CD4-positive, alpha-beta T cell treated with Interleukin-10 for 1 hour (primary cell): ENCODE data around the gene CEACAM3.

ENCODE experiments used
- DNase-seq: peaks from one replicate; pipeline ENCODE4 v3.0.0-alpha.2; 2020

Gene CEACAM3

DNA sequence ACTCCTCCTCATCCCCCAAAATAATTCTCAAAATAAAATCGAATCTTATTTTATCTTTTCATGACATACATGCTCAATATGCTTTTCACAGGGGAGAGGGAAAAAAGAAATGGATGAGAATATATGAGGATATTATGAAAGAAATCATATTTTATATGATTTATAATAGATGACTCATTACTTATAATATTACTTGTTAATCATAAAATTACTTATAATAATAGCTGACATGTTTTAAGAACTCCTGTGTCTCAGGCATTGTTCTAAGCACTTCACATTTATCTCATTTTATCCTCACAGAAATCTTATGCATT lies 3.0 kb upstream of the CEACAM3 start:
- DNase-seq = no peak

- peak; percentile 73 for DNase-seq
Observed at GRCh38 chr19:41795031-41795461, 1.3 kb upstream of the CEACAM3 start.

DNA sequence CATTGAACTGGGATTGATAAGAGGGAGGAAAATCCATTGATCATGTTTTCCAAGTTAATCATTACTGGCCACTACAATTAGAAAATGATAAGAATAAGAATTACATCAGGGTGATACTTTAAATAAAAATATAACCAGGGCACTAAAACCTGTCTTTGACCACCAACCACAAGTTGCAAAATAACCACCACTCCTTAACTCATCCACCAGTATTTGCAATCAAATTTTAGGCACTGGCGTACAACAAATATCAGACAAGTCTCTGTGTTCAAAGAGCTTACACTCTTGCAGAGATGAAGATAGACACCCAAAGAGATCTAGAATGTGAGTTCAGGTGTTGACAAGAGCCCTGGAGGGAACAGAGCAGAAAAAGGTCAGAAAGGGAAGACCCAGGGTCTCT lies 514 bp downstream of the CEACAM3 start:
- DNase-seq = no peak

GRCh38 chr19:41799444-41800000 lies 3.1 kb downstream of the CEACAM3 start:
- no peak for DNase-seq

- DNase-seq = no peak
Observed at GRCh38 chr19:41801031-41801430, 4.6 kb downstream of the CEACAM3 start.

DNA sequence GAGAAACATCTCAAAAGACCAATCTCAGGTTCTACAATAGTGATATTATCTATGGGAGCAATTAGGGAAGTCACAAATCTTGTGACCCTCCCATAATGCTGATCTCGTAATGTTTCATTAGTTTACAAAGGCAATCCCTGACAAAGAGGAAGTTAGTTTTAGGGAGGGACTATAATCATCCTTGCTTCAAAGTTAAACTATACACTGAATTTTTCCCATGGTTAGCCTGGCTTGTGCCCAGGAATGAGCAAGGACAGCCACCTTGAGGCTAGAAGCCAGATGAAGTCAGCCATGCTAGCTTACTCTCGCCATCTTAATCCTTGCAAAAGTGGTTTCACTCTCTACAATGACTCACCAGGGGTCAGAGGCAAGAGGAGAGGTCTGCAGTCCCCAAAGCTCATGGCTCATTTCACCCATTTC lies 5.4 kb downstream of the CEACAM3 start:
- no peak for DNase-seq

- DNase-seq = no peak
Observed at GRCh38 chr19:41802770-41803169, 6.4 kb downstream of the CEACAM3 start.

DNA sequence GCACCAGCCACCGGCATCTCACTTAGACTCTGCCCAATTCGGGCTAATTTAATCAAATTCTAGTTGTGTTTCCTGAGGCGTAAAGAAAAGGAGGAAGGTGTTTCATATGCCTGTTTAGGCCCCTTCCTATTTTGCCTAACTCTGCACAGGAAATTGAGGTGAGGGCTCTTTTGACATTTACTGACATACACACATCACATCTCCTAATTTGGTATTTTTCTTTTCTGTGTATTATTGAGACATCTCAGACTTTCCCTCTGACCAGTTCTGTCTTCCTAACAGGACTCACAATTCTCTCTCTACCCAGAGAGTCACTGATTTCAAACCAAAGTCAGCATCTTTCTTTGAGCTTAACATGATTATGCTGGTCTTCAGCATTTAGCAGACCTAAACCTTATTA lies 7.9 kb downstream of the CEACAM3 start:
- DNase-seq = no peak

DNA sequence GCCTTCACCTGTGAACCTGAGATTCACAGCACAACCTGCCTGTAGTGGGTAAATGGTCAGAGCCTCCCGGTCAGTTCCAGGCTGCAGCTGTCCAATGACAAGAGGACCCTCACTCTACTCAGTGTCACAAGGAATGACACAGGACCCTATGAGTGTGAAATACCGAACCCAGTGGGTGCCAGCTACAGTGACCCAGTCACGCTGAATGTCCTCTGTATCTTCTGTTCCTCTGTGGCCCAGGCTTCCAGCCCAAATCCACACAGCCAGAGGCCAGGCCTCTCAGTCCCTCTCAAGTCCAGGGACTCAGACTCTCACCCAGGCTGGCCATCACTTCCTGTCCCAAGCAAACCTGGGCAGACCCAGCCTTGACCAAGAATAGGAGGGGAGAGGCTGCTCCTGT lies 10.8 kb downstream of the CEACAM3 start:
- DNase-seq = no peak

- no peak for DNase-seq
Observed at GRCh38 chr19:41808663-41809566, 12.5 kb downstream of the CEACAM3 start.

GRCh38 chr19:41810301-41810700 lies 13.9 kb downstream of the CEACAM3 start:
- no peak for DNase-seq

GRCh38 chr19:41811036-41811435 lies 14.6 kb downstream of the CEACAM3 start:
- DNase-seq = peak; percentile 12

- DNase-seq = no peak
Observed at GRCh38 chr19:41811981-41812380, 15.6 kb downstream of the CEACAM3 start.

DNA sequence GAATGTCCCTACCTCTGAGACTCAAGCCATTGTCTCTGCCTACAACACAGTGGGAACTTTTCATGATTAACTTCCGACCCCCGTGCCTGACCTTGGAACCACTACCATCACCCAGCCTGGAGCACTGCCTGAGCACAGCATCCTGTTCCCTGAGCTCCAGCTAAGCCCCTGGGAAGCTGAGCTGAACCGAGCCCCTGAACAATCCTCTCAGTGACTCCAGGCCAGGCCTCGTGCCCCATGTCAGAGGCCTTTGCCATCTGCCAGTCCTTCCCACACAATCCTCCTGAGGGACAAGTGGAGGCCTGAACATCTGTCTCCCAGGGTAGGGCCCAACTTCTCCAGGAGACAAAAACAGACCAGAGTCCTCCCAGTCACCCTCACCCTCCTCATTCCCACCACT lies 17.5 kb downstream of the CEACAM3 start:
- no peak for DNase-seq

DNA sequence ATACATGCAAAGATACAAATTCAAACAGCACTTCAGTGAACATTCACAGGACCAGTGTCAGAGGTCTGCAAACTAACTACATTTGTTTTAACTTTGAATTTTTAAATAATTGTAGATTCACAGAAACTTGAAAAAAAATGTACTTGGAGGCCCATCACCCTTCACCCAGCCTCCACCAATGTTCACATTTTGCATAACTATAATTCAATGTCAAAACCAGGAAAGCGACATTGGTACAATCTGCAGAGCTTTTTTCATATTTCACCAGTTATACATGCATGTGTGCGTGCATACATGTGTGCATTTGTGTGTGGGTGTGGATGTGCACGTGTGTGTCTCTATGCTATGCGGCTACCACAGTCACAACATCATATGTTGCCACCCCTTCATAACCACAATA lies 18.9 kb downstream of the CEACAM3 start:
- no peak for DNase-seq

DNA sequence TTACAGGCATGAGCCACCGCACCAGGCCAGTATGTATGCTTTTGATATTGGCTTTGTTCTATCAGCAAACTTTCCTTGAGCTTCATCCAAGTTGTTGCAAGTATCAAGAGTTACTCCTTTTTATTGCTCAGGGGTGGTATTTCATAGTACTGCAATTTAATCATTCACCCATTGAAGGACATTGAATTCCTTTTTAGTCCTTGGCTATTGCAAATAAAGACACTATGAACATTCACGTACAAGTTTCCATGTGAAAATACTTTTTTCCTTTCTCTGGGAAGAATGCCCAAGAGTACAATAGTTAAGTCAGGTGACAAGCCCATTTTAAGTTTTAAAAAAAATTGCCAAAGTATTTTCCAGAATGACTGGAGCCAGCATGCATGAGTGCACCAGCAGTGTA lies 20.4 kb downstream of the CEACAM3 start:
- DNase-seq = no peak

DNA sequence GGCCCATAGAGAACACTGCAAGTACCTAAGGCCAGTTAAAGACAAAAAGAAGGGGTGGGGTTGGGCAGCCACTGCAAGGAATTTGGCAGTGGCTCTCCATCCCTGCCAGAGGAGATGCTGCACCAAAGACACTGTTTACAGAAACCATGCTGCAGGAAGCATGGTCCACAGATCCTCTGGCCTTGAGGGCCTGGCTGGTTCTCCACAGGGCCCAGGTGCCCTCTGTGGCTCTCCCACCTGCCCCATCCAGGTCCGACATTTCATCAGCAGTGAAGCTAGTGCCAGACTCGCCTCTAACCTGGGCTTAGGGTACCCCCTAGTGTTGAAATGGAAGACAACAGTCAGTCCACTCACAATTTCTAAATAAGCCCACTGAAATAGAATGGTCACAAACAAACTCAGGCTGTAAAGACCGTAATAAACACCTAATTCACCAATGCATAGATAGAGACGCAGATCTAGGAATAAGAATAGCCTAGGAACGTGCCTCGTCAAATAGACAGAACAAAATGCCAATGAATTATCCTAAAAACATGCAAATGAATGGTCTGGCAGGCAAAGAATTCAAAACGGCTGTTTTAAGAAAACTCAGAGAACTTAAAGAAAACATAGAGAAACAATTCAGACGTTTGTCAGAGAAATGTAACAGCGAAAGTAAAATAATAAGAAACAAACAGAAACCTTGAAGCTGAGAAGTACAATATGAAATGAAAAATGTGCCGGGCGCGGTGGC lies 24.8 kb downstream of the CEACAM3 start:
- DNase-seq = peak; percentile 70

- DNase-seq = no peak
Observed at GRCh38 chr19:41837981-41838708, 41.8 kb downstream of the CEACAM3 start.

- no peak for DNase-seq
Observed at GRCh38 chr19:41839211-41839610, 42.8 kb downstream of the CEACAM3 start.

GRCh38 chr19:41843371-41843770 lies 47.0 kb downstream of the CEACAM3 start:
- DNase-seq = no peak

GRCh38 chr19:41844601-41845000 lies 48.2 kb downstream of the CEACAM3 start, which contains the start of gene LYPD4:
Gene LYPD4 (minus strand): TSS chr19:41844683. CDS start chr19:41839285, 5,398 bp downstream.
- no peak for DNase-seq

- DNase-seq = no peak
Observed at GRCh38 chr19:41845001-41845050, 48.4 kb downstream of the CEACAM3 start, which contains the start of gene DMRTC2. Gene DMRTC2 (plus strand): TSS chr19:41845042. CDS start chr19:41847429, 2,387 bp downstream.

GRCh38 chr19:41845051-41845590 lies 48.7 kb downstream of the CEACAM3 start:
- DNase-seq = no peak
